Measurements from ENCODE around the gene MSI2.

MSI2 gene

DNA sequence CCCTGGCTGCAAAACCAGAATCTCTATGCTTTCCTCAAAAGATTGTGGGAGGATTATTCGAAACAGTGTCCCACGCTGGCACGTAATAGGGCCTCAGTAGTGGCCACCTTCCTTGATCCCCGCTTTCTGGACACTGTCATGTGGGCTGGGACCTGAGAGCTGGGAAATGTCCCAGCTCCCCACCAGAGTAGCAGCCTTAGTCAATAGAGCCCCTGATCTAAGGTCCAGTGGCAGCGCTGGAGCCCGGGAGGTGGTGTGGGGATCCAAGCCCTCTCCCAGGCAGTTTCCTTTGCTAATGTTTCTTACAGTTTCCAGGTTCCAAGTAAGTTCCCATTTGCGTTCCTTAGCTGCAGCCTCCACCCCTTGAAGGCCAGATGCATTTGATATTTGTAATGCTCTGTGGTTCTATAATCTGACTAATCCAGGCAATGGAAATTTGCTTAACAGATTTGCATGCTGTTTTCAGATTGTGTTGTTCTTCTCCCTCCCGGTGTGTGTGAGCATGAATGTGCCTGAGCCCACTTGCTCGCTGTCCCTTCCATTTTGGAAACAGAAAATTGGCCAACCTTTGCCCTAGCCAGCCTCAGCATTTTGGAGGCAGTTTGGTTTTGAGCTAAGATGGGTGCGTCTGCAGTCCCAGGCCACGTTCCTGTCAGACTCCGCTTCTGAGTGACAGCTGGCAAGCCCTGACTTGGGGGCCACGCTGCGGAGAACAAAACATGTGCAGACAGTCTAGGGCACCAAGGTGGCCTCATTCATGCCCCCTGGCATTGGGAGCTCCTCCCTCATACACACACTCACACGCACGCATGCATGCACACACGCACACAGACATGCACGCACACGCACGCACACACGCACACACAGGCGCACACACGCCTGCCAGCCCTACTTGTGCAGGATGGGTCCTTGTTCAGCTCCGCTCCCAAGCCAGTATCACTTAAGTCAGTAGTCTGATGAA is 419.4 kb downstream of the MSI2 start:
- ATAC-seq: no peak
- TF ChIP-seq TOX (CRISPR knock-in tag; IDR thresholded peaks at IDR 0.05; ENCODE audit: borderline replicate concordance) (no peak), BACH2 (CRISPR knock-in tag; IDR thresholded peaks at IDR 0.05; ENCODE audit: borderline replicate concordance) (no peak), ISL1 (CRISPR knock-in tag; IDR thresholded peaks at IDR 0.05) (no peak), ZFP3 (CRISPR knock-in tag; IDR thresholded peaks at IDR 0.05) (no peak), PPARA (CRISPR knock-in tag; IDR thresholded peaks at IDR 0.05; ENCODE audit: borderline replicate concordance) (no peak), ZNF8 (CRISPR knock-in tag; IDR thresholded peaks at IDR 0.05) (no peak), ZFP30 (CRISPR knock-in tag; IDR thresholded peaks at IDR 0.05) (no peak), OSR1 (CRISPR knock-in tag; IDR thresholded peaks at IDR 0.05) (no peak)
- TF ChIP-seq, protein P1, sequence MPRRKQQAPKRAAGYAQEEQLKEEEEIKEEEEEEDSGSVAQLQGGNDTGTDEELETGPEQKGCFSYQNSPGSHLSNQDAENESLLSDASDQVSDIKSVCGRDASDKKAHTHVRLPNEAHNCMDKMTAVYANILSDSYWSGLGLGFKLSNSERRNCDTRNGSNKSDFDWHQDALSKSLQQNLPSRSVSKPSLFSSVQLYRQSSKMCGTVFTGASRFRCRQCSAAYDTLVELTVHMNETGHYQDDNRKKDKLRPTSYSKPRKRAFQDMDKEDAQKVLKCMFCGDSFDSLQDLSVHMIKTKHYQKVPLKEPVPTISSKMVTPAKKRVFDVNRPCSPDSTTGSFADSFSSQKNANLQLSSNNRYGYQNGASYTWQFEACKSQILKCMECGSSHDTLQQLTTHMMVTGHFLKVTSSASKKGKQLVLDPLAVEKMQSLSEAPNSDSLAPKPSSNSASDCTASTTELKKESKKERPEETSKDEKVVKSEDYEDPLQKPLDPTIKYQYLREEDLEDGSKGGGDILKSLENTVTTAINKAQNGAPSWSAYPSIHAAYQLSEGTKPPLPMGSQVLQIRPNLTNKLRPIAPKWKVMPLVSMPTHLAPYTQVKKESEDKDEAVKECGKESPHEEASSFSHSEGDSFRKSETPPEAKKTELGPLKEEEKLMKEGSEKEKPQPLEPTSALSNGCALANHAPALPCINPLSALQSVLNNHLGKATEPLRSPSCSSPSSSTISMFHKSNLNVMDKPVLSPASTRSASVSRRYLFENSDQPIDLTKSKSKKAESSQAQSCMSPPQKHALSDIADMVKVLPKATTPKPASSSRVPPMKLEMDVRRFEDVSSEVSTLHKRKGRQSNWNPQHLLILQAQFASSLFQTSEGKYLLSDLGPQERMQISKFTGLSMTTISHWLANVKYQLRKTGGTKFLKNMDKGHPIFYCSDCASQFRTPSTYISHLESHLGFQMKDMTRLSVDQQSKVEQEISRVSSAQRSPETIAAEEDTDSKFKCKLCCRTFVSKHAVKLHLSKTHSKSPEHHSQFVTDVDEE (CRISPR knock-in tag; IDR thresholded peaks at IDR 0.05): no peak

GRCh38 chr17:57676543-57676942 is 420.2 kb downstream of the MSI2 start:
- TF ChIP-seq, protein P1 (CRISPR knock-in tag; IDR thresholded peaks at IDR 0.05): no peak
- TF ChIP-seq, protein P2, sequence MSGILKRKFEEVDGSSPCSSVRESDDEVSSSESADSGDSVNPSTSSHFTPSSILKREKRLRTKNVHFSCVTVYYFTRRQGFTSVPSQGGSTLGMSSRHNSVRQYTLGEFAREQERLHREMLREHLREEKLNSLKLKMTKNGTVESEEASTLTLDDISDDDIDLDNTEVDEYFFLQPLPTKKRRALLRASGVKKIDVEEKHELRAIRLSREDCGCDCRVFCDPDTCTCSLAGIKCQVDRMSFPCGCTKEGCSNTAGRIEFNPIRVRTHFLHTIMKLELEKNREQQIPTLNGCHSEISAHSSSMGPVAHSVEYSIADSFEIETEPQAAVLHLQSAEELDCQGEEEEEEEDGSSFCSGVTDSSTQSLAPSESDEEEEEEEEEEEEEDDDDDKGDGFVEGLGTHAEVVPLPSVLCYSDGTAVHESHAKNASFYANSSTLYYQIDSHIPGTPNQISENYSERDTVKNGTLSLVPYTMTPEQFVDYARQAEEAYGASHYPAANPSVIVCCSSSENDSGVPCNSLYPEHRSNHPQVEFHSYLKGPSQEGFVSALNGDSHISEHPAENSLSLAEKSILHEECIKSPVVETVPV (CRISPR knock-in tag; IDR thresholded peaks at IDR 0.05): no peak
- TF ChIP-seq ZFP3 (CRISPR knock-in tag; IDR thresholded peaks at IDR 0.05): no peak
- no peak for TF ChIP-seq RARB (CRISPR knock-in tag; IDR thresholded peaks at IDR 0.05)
- TF ChIP-seq BACH2 (CRISPR knock-in tag; IDR thresholded peaks at IDR 0.05; ENCODE audit: borderline replicate concordance): no peak
- TF ChIP-seq ARNTL (CRISPR knock-in tag; IDR thresholded peaks at IDR 0.05; ENCODE audit: borderline replicate concordance, low read depth): no peak
- TF ChIP-seq CSDC2 (CRISPR knock-in tag; IDR thresholded peaks at IDR 0.05): no peak
- no peak for TF ChIP-seq ISL1 (CRISPR knock-in tag; IDR thresholded peaks at IDR 0.05)

DNA sequence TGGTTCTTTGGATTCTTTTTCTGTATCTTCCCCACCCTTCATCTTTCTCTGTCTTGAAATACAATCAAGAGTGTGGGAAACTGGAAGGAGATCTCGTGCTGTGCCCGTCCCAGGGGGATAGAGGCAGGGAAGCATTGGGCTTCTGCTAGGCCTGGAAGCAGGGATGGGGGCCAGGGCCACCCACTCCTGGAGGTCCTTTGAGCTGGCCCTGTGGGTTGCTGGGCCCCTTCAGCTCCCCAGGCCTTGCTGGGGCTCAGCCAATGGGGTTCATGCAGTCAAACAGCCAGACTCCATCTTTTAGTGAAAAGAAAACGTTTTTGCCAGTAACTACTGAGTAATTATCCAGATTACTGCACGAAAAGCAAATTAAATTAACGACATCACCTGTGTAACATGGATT is 421.0 kb downstream of the MSI2 start:
- ATAC-seq: no peak
- TF ChIP-seq ZNF70 (CRISPR knock-in tag; IDR thresholded peaks at IDR 0.05): no peak
- no peak for TF ChIP-seq OSR1 (CRISPR knock-in tag; IDR thresholded peaks at IDR 0.05)
- no peak for TF ChIP-seq ZNF565 (CRISPR knock-in tag; conservative IDR thresholded peaks at IDR 0.05; ENCODE audit: low read depth)
- no peak for TF ChIP-seq ESRRG (CRISPR knock-in tag; IDR thresholded peaks at IDR 0.05)
- TF ChIP-seq, protein P2 (CRISPR knock-in tag; IDR thresholded peaks at IDR 0.05): no peak
- no peak for TF ChIP-seq TOX (CRISPR knock-in tag; IDR thresholded peaks at IDR 0.05; ENCODE audit: borderline replicate concordance)
- TF ChIP-seq ZFP30 (CRISPR knock-in tag; IDR thresholded peaks at IDR 0.05): no peak
- TF ChIP-seq BACH2 (CRISPR knock-in tag; IDR thresholded peaks at IDR 0.05; ENCODE audit: borderline replicate concordance): no peak
- no peak for TF ChIP-seq ZNF8 (CRISPR knock-in tag; IDR thresholded peaks at IDR 0.05)
- TF ChIP-seq ARNTL (CRISPR knock-in tag; IDR thresholded peaks at IDR 0.05; ENCODE audit: borderline replicate concordance, low read depth): no peak
- TF ChIP-seq, protein P1 (CRISPR knock-in tag; IDR thresholded peaks at IDR 0.05): no peak
- TF ChIP-seq ZC3H10 (CRISPR knock-in tag; IDR thresholded peaks at IDR 0.05): no peak
- TF ChIP-seq CREB5 (CRISPR knock-in tag; IDR thresholded peaks at IDR 0.05; ENCODE audit: low read depth): no peak
- TF ChIP-seq POU6F1 (CRISPR knock-in tag; IDR thresholded peaks at IDR 0.05; ENCODE audit: borderline replicate concordance, low read depth): no peak

More at GRCh38 chr17:57676543-57676942, 420.2 kb downstream of the MSI2 start:
- no peak for ATAC-seq
